NCI-H146 (cell line): ENCODE results near the gene CBX4.

Experiments
- DNase-seq: peaks from one replicate; lab custom pipeline; 2025; lab: John Stamatoyannopoulos, UW

Gene CBX4

GRCh38 chr17:79786930-79787643 lies 52.2 kb downstream of the CBX4 start:
- no peak for DNase-seq

- DNase-seq, result no peak
These were observed 53.1 kb downstream of the CBX4 start for GRCh38 chr17:79785900-79786810.

GRCh38 chr17:79785017-79785899 lies 54.0 kb downstream of the CBX4 start:
- DNase-seq, result no peak

- DNase-seq, result no peak
These were observed 54.8 kb downstream of the CBX4 start for GRCh38 chr17:79784353-79785016.

- no peak for DNase-seq
These were observed 55.3 kb downstream of the CBX4 start for GRCh38 chr17:79783891-79784290.
